PC-9 (cell line): ENCODE data around the gene RAPGEF6. TPM values are rescaled to one million over a fixed set of nuclear protein-coding genes. Genes with fewer than 3 reads are reported as not detected.

ENCODE experiments used
- BruUV-seq: library from RNA; stranded (reverse); fragments of 400-500 nt; replicated peaks from 2 replicates; lab custom pipeline; 2021; lab: Mats Ljungman, UMichigan
- CTCF ChIA-PET: fragments of 300-600 bp; sonication (Branson Sonifier 250); formaldehyde crosslinking; loops from one replicate; lab custom pipeline; 2022; ENCODE audit warnings: antibody characterized with exemption; lab: Charles Lee
- POLR2A ChIA-PET: fragments of 300-600 bp; sonication (Branson Sonifier 250); formaldehyde crosslinking; loops from one replicate; lab custom pipeline; 2022; ENCODE audit warnings: antibody characterized with exemption; ENCODE audit not compliant: unreplicated experiment; lab: Charles Lee
- DNase-seq, 2 experiments: peaks; one replicate each; pipeline versions ENCODE4 v3.0.0 to v3.0.0-alpha.2; 2015 to 2022; ENCODE audit warnings: mixed read lengths in 1 of 2
- H2AFZ ChIP-seq: fragments of 200-600 bp; sonication (generic); 2 replicates; pipeline ENCODE4 v1.8.1; 2017; ENCODE audit warnings: antibody characterized with exemption
- H3F3A ChIP-seq: fragments of 200-600 bp; sonication (generic); 2 replicates; pipeline ENCODE4 v1.8.1; 2017; ENCODE audit warnings: antibody characterized with exemption, mild to moderate bottlenecking, low read depth; ENCODE audit not compliant: insufficient read depth
- H3K27ac ChIP-seq: fragments of 200-600 bp; sonication (generic); 2 replicates; pipeline ENCODE4 v1.6.1; 2016; ENCODE audit warnings: mixed run types
- H3K27me3 ChIP-seq: fragments of 200-600 bp; sonication (generic); 2 replicates; pipeline ENCODE4 v1.6.1; 2016; ENCODE audit warnings: low read depth, mixed run types; ENCODE audit not compliant: insufficient read depth
- H3K36me3 ChIP-seq: fragments of 200-600 bp; sonication (generic); 2 replicates; pipeline ENCODE4 v1.6.1; 2016; ENCODE audit warnings: low read depth, mixed run types
- H3K4me1 ChIP-seq: fragments of 200-600 bp; sonication (generic); replicated peaks from 2 replicates; pipeline ENCODE4 v1.6.1; 2016; ENCODE audit warnings: mixed run types; ENCODE audit not compliant: insufficient read depth
- H3K4me2 ChIP-seq: fragments of 200-600 bp; sonication (generic); 2 replicates; pipeline ENCODE4 v1.6.1; 2017; ENCODE audit warnings: mixed run types
- H3K4me3 ChIP-seq: fragments of 200-600 bp; sonication (generic); 2 replicates; pipeline ENCODE4 v1.6.1; 2016; ENCODE audit warnings: mixed run types
- H3K79me2 ChIP-seq: fragments of 200-600 bp; sonication (generic); 2 replicates; pipeline ENCODE4 v1.6.1; 2017; ENCODE audit warnings: low read depth, mixed run types
- H3K9me2 ChIP-seq: fragments of 200-600 bp; sonication (generic); 2 replicates; pipeline ENCODE4 v1.8.1; 2017; ENCODE audit warnings: mild to moderate bottlenecking; ENCODE audit not compliant: insufficient read depth
- H3K9me3 ChIP-seq: fragments of 200-600 bp; sonication (generic); 2 replicates; pipeline ENCODE4 v1.8.1; 2016; ENCODE audit warnings: low read depth; ENCODE audit not compliant: insufficient read depth
- H4K20me1 ChIP-seq: fragments of 200-600 bp; sonication (generic); 2 replicates; pipeline ENCODE4 v1.8.1; 2017; ENCODE audit not compliant: insufficient read depth
- CTCF ChIP-seq: fragments of 200-600 bp; sonication (generic); conservative IDR thresholded peaks from 2 replicates; pipeline ENCODE4 v1.6.1; 2017; ENCODE audit warnings: mixed run types, antibody characterized with exemption, mild to moderate bottlenecking, moderate library complexity
- EZH2 ChIP-seq: fragments of 200-600 bp; sonication (generic); IDR thresholded peaks from 2 replicates; pipeline ENCODE4 v1.8.0; 2017; ENCODE audit warnings: antibody characterized with exemption, low read depth
- intact Hi-C: fragments of 100-400 bp; cut with micrococcal nuclease; formaldehyde crosslinking; loops from one replicate; pipeline ENCODE4 v1.10.0; 2022; ENCODE audit not compliant: unreplicated experiment
- total RNA-seq: library from RNA; stranded (reverse); gene quantifications from 2 replicates; pipeline ENCODE4 v1.2.3, GENCODE V29; 2021

RAPGEF6 gene
- total RNA-seq, 1 experiment from 2014 or later, result 17.1 TPM

GRCh38 chr5:131536211-131536826 is 98.7 kb downstream of the RAPGEF6 start:
- H3K27me3 ChIP-seq, result no peaks in the 10 kb centered on the region
- ChIA-PET CTCF (no interaction called here), POLR2A (no interaction called here)
- no peak for DNase-seq
- BruUV-seq, result no TSS peak
- no peaks in the 10 kb centered on the region for H3K79me2 ChIP-seq
- H3K4me3 ChIP-seq, result no peak overlapping the region
- H3K4me2 ChIP-seq, result no peak overlapping the region
- no peak overlapping the region for H2AFZ ChIP-seq
- no peaks in the 10 kb centered on the region for H3K9me2 ChIP-seq
- intact Hi-C loops, result no loop called here
- peaks cover 16% of the 10 kb centered on the region for H3F3A ChIP-seq
- no peaks in the 10 kb centered on the region for H3K36me3 ChIP-seq
- H3K9me3 ChIP-seq, result no peaks in the 10 kb centered on the region
- peaks cover 15% of the 10 kb centered on the region for H3K4me1 ChIP-seq
- no peak overlapping the region for H3K27ac ChIP-seq
- H4K20me1 ChIP-seq, result no peaks in the 10 kb centered on the region
- TF ChIP-seq EZH2, result no peak
- no peak for TF ChIP-seq CTCF

GRCh38 chr5:131534974-131535373 is 100.1 kb downstream of the RAPGEF6 start:
- H3K4me2 ChIP-seq, result no peak overlapping the region
- no peaks in the 10 kb centered on the region for H3K36me3 ChIP-seq
- H3K4me3 ChIP-seq, result no peak overlapping the region
- peaks cover 16% of the 10 kb centered on the region for H3F3A ChIP-seq
- H3K9me3 ChIP-seq, result no peaks in the 10 kb centered on the region
- H3K9me2 ChIP-seq, result no peaks in the 10 kb centered on the region
- BruUV-seq, result no TSS peak
- POLR2A ChIA-PET, result no interaction called here
- H3K27me3 ChIP-seq, result no peaks in the 10 kb centered on the region
- no peaks in the 10 kb centered on the region for H3K79me2 ChIP-seq
- no peak for DNase-seq
- intact Hi-C loops, result no loop called here
- peaks cover 15% of the 10 kb centered on the region for H3K4me1 ChIP-seq
- no peak for TF ChIP-seq EZH2
- no peak for TF ChIP-seq CTCF
- H4K20me1 ChIP-seq, result no peaks in the 10 kb centered on the region
- H3K27ac ChIP-seq, result no peak overlapping the region
- H2AFZ ChIP-seq, result no peak overlapping the region
- CTCF ChIA-PET, result no interaction called here

- Histone ChIP-seq H4K20me1 (no peaks in the 10 kb centered on the region), H3K4me2 (no peak overlapping the region), H3K36me3 (no peaks in the 10 kb centered on the region), H3F3A (peaks cover 12% of the 10 kb centered on the region), H3K27me3 (no peaks in the 10 kb centered on the region), H2AFZ (no peak overlapping the region), H3K4me3 (no peak overlapping the region), H3K79me2 (no peaks in the 10 kb centered on the region), H3K9me2 (no peaks in the 10 kb centered on the region), H3K9me3 (no peaks in the 10 kb centered on the region), H3K4me1 (peaks cover 12% of the 10 kb centered on the region), H3K27ac (no peak overlapping the region)
- no TSS peak for BruUV-seq
- TF ChIP-seq CTCF (peak; percentile 19; the same call in 1 of the 2 replicates), EZH2 (no peak)
- ChIA-PET CTCF (no interaction called here), POLR2A (no interaction called here)
- intact Hi-C loops, result no loop called here
- DNase-seq, result no peak
These were observed 101.2 kb downstream of the RAPGEF6 start for GRCh38 chr5:131533836-131534235.
